LNCAP (cell line): ENCODE results near the gene UNK.

ENCODE experiments used
- CTCF ChIP-seq: fragments of 450-650 bp; IDR thresholded peaks from 2 replicates; pipeline ENCODE4 v1.5.1; 2017; ENCODE audit warnings: mild to moderate bottlenecking

Gene UNK

GRCh38 chr17:75779987-75780889 lies 4.4 kb upstream of the UNK start:
- no peak for TF ChIP-seq CTCF

- TF ChIP-seq CTCF: peak; percentile 72
Observed at GRCh38 chr17:75783069-75783783, 1.4 kb upstream of the UNK start.

GRCh38 chr17:75783803-75784472 lies 668 bp upstream of the UNK start:
- TF ChIP-seq CTCF: no peak

- no peak for TF ChIP-seq CTCF
Observed at GRCh38 chr17:75785016-75785890, 647 bp downstream of the UNK start.

- no peak for TF ChIP-seq CTCF
Observed at GRCh38 chr17:75791254-75791653, 6.6 kb downstream of the UNK start.

GRCh38 chr17:75793460-75793859 lies 8.9 kb downstream of the UNK start:
- no peak for TF ChIP-seq CTCF
